HG03280 (cell line): ENCODE results near the gene RBMS1.

Experiments
- ATAC-seq: cut with Tn5 transposase; IDR thresholded peaks from one replicate; pipeline ENCODE4 v1.9.1; 2021; ENCODE audit warnings: mild to moderate bottlenecking, moderate library complexity; ENCODE audit not compliant: unreplicated experiment

The RBMS1 gene

GRCh38 chr2:160389875-160390274, 103.7 kb downstream of the RBMS1 start:
- no peak for ATAC-seq

- no peak for ATAC-seq
These were observed 104.9 kb downstream of the RBMS1 start for GRCh38 chr2:160388464-160389263.

- no peak for ATAC-seq
These were observed 105.9 kb downstream of the RBMS1 start for GRCh38 chr2:160387558-160388262.

GRCh38 chr2:160384791-160385190, 108.8 kb downstream of the RBMS1 start:
- no peak for ATAC-seq

- ATAC-seq, result no peak
These were observed 112.1 kb downstream of the RBMS1 start for GRCh38 chr2:160381425-160381951.

GRCh38 chr2:160380611-160381010, 113.0 kb downstream of the RBMS1 start:
- ATAC-seq, result no peak

- ATAC-seq, result no peak
These were observed 113.5 kb downstream of the RBMS1 start for GRCh38 chr2:160380000-160380570.

GRCh38 chr2:160379399-160379798, 114.2 kb downstream of the RBMS1 start:
- ATAC-seq, result no peak

- ATAC-seq, result no peak
These were observed 116.2 kb downstream of the RBMS1 start for GRCh38 chr2:160377204-160377995.

GRCh38 chr2:160376576-160376975, 117.0 kb downstream of the RBMS1 start:
- no peak for ATAC-seq

- no peak for ATAC-seq
These were observed 117.7 kb downstream of the RBMS1 start for GRCh38 chr2:160375802-160376469.

- no peak for ATAC-seq
These were observed 118.6 kb downstream of the RBMS1 start for GRCh38 chr2:160375037-160375436.

GRCh38 chr2:160373666-160374065, 119.9 kb downstream of the RBMS1 start:
- ATAC-seq, result no peak

GRCh38 chr2:160373263-160373662, 120.3 kb downstream of the RBMS1 start:
- no peak for ATAC-seq

GRCh38 chr2:160372585-160372984, 121.0 kb downstream of the RBMS1 start:
- ATAC-seq, result no peak

- no peak for ATAC-seq
These were observed 121.6 kb downstream of the RBMS1 start for GRCh38 chr2:160372010-160372356.

GRCh38 chr2:160371251-160372009, 122.2 kb downstream of the RBMS1 start:
- no peak for ATAC-seq

GRCh38 chr2:160368988-160369930, 124.3 kb downstream of the RBMS1 start:
- no peak for ATAC-seq

- ATAC-seq, result no peak
These were observed 125.7 kb downstream of the RBMS1 start for GRCh38 chr2:160367887-160368286.
